Stimulated activated CD4-positive, alpha-beta T cell treated with anti-CD3 and anti-CD28 coated beads, Interleukin-15, amount 100 ng/mL, for 24 hours (primary cell): ENCODE data around the gene SYNDIG1.

Experiments used
- DNase-seq: peaks from one replicate; pipeline ENCODE4 v3.0.0-alpha.2; 2020

Gene SYNDIG1

GRCh38 chr20:24572140-24572539 is 102.7 kb downstream of the SYNDIG1 start:
- DNase-seq, result no peak

- no peak for DNase-seq
These were observed 103.4 kb downstream of the SYNDIG1 start for GRCh38 chr20:24572862-24573261.

GRCh38 chr20:24573557-24573956 is 104.1 kb downstream of the SYNDIG1 start:
- no peak for DNase-seq

- DNase-seq, result no peak
These were observed 104.9 kb downstream of the SYNDIG1 start for GRCh38 chr20:24574307-24574706.

GRCh38 chr20:24574797-24575196 is 105.4 kb downstream of the SYNDIG1 start:
- DNase-seq, result no peak

GRCh38 chr20:24575811-24576210 is 106.4 kb downstream of the SYNDIG1 start:
- DNase-seq, result no peak

- DNase-seq, result no peak
These were observed 107.0 kb downstream of the SYNDIG1 start for GRCh38 chr20:24576447-24576846.

- no peak for DNase-seq
These were observed 108.0 kb downstream of the SYNDIG1 start for GRCh38 chr20:24577271-24577909.

GRCh38 chr20:24578567-24579415 is 109.4 kb downstream of the SYNDIG1 start:
- DNase-seq, result no peak

GRCh38 chr20:24579475-24579874 is 110.0 kb downstream of the SYNDIG1 start:
- no peak for DNase-seq

- DNase-seq, result no peak
These were observed 110.6 kb downstream of the SYNDIG1 start for GRCh38 chr20:24580006-24580405.

GRCh38 chr20:24580855-24581254 is 111.4 kb downstream of the SYNDIG1 start:
- no peak for DNase-seq

GRCh38 chr20:24581443-24582170 is 112.2 kb downstream of the SYNDIG1 start:
- no peak for DNase-seq

- no peak for DNase-seq
These were observed 113.1 kb downstream of the SYNDIG1 start for GRCh38 chr20:24582373-24583168.

GRCh38 chr20:24583169-24583792 is 113.9 kb downstream of the SYNDIG1 start:
- DNase-seq, result no peak

GRCh38 chr20:24584078-24584477 is 114.6 kb downstream of the SYNDIG1 start:
- DNase-seq, result no peak

GRCh38 chr20:24584538-24585356 is 115.3 kb downstream of the SYNDIG1 start:
- DNase-seq, result no peak

- DNase-seq, result no peak
These were observed 116.5 kb downstream of the SYNDIG1 start for GRCh38 chr20:24585796-24586522.

GRCh38 chr20:24586523-24586840 is 117.1 kb downstream of the SYNDIG1 start:
- DNase-seq, result no peak

- no peak for DNase-seq
These were observed 118.1 kb downstream of the SYNDIG1 start for GRCh38 chr20:24587384-24588046.
